Lower leg skin (tissue), 3 donors: ENCODE measurements around the gene RCAN2.
"Not testable (repeated sequence)": the region's sequence is repeated elsewhere in the genome, so short reads cannot be mapped to it uniquely, and the experiment has no call there.

Experiments
- CTCF ChIP-seq, 3 donors: fragments of 450-650 bp; IDR thresholded peaks; one replicate each; pipeline ENCODE4 v1.5.1; 2016; ENCODE audit warnings: antibody characterized with exemption in 3 of 3, mild to moderate bottlenecking in 3 of 3, moderate library complexity in 2 of 3
- POLR2A ChIP-seq, 2 donors: fragments of 450-650 bp; IDR thresholded peaks; one replicate each; pipeline ENCODE4 v1.6.1; 2016 to 2017; ENCODE audit warnings: antibody characterized with exemption in 2 of 2, mild to moderate bottlenecking in 1 of 2, moderate library complexity in 1 of 2

- not testable (repeated sequence) for TF ChIP-seq POLR2A, CTCF (IDR thresholded peaks at IDR 0.05)
Observed at GRCh38 chr6:46387728-46388127, 103.5 kb downstream of the RCAN2 start.
